Fibroblast of skin of right quadriceps (primary cell): ENCODE measurements around the gene ZSWIM7.
"Not testable (repeated sequence)": the region's sequence is repeated elsewhere in the genome, so short reads cannot be mapped to it uniquely, and the experiment has no call there.

Experiments
- DNase-seq: peaks from one replicate; pipeline ENCODE4 v3.0.0-alpha.2; 2013

The ZSWIM7 gene

DNA sequence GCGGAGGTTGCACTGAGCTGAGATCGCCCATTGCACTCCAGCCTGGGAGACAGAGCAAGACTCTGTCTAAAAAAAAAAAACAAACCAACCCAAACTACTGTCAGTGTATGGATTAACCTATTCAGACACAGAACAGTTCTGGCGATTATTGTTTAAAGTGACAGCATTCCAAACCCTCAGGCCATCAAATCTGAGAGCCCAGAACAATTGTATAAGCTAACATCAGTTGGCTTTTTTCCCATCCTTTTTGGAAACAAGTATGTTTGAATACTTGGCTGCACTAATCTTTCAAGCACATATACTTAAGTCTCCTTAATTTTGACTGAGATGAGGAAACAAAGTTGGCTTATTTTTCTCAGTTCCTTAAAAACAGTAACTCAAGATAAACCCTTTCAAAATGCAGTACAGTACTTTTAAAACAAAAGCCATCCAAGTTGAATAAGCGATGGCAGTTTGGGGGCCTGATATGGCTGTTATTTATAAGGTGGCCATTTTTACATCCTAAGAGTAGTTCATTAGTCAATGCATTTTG is 1.4 kb downstream of the ZSWIM7 start:
- no peak for DNase-seq

DNA sequence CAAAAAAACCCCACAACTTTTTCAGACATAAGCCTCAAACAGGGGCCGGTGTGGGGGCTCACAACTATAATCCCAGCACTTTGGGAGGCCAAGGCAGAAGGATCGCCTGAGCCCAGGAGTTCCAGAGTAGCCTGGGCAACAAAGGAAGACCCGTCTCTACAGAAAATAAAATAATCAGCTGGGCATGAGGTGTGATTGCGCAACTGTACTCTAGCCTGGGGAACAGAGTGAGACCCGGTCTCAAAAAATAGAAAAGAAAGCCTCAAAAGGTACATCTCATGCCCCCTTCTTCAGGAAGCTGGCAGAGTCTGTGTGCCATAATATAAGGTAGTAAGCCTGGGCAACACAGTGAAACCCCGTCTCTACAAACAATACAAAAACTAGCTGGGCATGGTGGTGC is 3.2 kb downstream of the ZSWIM7 start:
- DNase-seq = no peak

DNA sequence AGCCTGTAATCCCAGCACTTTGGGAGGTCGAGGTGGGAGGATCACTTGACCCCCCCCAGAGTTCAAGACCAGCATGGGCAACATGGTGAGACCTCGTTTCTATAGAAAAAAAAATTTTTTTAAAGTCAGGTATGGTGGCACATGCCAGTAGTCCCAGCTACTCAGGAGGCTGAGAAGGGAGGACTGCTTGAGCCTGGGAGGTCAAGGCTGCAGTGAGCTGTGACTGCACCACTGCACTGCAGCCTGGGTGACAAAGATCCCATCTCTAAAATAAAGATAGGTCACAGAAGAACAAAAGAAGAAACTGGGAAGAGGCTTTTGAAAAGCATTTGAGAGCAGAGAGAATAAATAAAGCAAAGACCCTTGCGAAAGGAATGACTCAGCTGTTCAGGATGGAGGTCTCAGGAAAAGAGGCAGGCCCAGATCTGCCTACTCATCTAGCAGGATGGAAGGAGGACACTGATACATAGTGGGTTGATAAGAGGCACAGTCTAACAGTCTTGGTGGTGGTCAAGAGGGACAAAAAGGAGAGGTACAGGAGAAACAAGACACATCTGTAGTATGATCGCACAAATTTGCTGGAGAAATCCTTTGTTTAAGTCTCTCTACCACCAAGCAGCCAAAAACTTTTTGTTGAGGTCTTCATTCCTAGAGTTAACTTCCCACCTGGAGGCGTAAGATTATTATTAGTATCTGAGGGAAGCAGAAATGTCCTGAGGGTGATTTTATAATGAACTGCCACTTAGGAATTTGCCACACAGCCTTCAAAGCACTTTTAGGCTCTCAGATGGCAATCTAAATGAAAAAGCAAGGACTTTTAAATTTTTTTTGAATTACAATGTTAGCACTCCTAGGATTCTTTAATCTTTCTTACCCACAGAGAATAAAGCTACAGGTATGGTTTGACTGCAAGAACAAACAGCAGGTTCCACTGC is 17.6 kb downstream of the ZSWIM7 start:
- DNase-seq = peak; percentile 60

DNA sequence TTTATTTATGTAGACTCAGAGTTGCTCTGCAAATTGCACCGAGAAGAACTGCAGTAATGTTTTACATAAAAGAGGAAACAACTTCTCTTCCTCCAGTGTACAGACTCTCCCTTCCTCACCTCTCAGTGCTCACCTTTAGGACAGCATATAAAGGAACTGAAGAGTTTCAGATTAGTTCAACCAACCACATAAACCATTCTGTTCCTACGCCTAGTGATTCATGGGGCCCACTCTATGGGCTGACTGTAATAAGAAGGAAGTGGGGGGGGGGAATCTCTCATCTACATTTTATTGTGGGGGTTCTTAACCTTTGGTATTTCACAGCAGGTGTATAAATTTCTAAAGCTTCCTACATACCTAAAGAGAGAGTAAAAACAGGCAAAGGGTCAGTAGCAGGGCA is 18.3 kb downstream of the ZSWIM7 start:
- no peak for DNase-seq

DNA sequence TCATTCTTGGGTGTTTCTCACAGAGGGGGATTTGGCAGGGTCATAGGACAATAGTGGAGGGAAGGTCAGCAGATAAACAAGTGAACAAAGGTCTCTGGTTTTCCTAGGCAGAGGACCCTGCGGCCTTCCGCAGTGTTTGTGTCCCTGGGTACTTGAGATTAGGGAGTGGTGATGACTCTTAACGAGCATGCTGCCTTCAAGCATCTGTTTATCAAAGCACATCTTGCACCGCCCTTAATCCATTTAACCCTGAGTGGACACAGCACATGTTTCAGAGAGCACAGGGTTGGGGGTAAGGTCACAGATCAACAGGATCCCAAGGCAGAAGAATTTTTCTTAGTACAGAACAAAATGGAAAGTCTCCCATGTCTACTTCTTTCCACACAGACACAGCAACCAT is 20.5 kb downstream of the ZSWIM7 start:
- not testable (repeated sequence) for DNase-seq

DNA sequence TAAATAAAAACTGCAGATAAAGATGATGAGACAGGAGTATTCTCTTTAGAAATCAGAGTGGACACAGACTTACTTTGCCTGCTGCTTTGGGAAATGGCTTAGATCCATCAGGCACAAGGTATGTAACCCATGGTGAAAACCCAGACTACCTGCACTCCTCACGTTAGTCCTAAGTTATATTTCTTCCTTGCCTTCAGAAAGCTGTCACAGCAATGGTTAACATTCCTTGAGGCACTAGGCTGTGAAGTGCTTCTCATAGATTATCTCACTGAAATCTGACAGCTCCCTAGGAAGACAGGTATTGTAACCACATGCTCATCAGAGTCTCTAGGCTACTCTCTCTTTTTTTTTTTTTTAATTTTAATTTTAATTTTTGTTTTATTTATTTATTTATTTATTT is 20.9 kb downstream of the ZSWIM7 start:
- no peak for DNase-seq

DNA sequence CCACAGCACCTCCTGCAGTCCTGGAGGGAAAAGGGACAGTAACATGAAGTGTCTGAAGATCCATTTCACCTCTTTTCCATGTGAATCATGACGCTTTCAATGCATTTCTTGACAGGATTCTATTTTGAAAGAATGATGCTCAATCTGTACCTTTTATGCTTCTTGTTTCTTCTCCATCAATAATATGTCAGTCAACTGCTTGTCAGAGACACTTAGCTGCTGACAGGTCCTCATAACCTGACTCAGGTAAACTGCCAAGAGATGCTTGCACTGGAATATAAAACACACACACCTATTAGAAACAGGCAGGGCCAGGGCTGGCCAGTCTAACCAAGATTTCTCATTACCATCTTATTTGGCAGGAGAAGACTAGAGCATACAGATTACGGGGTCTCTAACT is 21.6 kb downstream of the ZSWIM7 start:
- DNase-seq = no peak

DNA sequence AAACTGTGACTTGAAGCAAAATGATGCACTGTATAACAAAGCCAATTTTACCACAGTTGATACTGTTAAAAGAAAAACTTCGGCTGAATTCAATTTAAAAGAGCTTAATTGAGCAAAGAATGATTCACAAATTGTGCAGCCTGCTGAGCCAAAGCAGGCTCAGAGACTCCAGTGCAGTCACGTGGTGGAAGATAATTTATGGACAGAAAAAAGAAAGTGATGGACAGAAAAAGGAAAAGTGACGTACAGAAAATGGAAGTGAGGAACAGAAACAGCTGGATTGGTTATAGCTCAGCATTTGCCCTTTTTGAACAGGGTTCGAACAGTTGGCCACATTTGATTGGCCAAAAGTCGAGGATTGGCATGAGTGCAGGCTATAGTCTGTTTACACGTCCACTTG is 25.7 kb downstream of the ZSWIM7 start:
- DNase-seq = no peak

DNA sequence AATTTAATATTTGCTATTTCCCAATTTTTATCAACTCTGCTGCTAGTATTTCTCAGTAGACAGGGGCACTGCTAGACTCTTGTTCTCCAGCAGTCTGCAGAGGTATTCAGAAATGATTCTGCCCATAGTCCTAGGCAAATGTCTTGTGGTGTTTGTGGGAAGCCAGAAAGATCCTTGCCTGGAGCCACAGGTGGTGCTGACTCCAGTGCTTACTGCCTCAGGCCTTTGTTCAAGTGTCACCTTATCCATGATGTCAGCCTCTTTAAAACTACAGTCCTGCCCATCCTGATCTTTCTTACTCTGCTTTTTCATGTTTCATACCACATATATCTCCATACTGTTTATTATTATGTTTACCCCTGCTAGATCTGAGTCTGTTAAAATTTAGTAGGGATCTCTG is 26.5 kb downstream of the ZSWIM7 start:
- DNase-seq = no peak

DNA sequence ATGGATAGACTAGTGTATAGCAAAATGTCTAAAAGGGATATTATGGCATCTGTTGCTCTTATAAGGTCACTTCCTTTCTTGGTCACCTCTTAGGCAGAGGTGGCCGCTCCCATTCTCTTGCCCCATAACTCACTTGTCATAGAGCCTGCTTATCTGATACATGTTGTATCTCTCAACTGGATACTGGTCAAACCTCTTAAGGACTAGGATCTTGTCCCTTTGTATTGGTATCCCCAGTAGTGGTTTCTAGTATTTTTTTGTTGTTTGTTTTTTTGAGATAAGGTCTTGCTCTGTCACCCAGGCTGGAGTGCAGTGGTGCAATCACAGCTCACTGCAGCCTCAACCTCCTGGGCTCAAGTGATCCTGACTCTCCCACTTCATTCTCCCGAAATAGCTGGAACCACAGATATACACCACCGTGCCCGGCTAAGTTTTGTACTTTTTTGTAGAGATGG is 27.0 kb downstream of the ZSWIM7 start:
- no peak for DNase-seq

DNA sequence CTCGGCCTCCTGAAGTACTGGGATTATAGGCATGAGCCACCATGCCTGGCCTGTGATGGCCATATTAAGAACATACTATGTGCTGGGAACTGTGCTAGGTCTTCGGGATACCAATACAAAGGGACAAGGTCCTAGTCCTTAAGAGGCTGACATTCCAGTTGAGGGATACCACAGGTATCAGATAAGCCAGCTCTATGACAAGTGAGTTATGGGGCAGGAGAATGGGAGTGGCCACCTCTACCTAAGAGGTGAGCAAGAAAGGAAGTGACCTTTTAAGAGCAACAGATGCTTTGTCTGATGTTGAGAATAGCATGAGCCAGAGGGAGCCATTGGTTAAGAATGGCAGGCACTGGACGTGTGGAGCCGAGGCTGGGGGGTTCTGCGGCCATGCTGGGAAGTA is 27.6 kb downstream of the ZSWIM7 start:
- DNase-seq = no peak

DNA sequence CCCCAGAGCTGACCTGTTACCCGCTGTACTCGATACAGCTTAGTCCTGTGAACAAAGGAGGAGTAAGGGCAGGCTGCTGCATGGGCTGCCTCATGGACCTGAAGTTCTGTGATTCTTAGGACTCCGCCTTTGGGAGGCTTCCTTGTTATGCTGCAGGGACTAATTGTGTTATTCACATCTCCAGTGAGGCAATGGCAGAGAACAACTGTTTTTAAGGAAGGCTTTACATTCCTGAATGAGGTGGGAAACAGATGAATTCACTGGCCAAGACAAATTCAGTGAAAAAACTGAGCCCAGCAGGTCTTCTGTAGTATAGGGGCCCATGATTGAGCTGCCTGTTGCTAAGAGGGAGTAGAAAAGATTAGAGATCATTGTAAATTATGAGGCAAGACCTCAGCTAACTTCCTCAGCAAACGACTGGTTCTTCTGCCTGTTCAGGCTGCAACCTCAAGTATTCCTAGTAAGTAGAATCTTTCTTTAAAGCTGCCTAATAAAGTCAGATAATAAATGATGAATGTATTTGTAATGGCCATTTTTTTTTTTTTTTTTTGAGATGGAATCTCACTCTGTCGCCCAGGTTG is 28.3 kb downstream of the ZSWIM7 start:
- no peak for DNase-seq

DNA sequence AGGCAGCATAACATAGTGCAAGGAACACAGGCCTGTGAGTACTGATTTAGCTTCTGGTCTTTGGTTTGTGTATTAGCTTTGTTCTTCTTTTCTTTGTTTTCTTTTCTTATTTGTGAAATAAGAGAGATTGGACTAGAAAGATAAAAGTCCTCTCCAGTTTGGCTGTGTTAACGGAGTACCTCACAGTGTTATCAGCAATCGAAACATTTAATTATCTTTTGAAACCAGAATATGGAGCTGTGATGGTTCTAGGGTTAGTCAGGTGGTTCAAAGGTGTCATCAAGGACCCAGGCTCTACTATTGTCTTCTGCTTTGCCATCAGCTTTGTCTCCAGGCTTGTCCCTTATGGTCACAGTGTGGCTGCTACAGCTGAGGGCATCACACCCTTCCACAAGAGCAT is 29.0 kb downstream of the ZSWIM7 start:
- no peak for DNase-seq

DNA sequence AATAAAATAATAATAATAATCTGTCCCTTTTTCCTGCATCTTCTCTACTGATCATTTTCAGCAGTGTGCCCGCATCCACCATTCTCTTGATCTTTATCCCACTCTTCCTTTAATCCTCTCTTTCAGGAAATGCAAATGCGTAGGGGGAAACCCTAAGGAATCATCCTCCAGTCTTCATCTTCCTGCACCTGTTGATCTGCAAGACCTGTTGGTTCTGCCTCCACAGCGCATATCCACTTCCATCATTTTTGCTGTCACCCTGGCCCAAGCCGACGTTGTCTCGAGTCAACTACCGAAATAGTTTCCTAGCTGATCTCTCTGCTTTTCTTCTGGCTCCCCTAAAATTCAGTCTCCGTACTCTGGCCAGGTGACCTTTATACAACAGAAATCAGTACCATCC is 30.0 kb downstream of the ZSWIM7 start:
- no peak for DNase-seq

DNA sequence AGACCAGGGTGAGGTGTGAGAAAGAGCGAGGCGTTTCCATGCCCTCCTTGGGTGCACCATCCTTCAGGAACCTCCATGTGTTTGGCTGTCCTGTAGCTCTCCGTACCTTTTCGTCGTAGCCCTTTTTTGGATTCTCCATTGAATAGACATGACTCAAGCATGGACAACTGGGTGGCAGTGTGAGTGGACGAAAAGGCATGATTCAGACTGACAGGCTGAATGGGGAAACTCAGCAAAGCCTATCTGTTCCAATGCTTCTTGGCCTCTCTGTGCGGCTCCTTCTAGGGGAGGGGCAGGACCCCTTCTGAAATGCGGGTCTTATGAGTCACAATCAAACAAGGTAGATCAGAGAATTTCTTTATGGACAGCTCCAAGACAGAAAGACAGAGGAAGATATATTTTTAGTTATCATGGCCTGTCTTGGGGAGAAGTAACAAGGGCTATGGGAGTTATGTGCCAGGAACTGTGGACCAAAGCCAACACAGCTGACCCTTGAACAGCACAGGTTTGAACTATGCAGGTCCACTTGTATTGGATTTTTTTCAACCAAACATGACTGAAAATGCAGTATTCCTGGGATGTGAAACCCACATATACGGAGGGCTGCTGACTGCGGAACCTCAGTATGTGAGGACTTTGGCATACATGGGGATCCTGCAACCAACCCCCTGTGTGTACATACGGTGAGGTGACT is 31.7 kb downstream of the ZSWIM7 start:
- DNase-seq = no peak

DNA sequence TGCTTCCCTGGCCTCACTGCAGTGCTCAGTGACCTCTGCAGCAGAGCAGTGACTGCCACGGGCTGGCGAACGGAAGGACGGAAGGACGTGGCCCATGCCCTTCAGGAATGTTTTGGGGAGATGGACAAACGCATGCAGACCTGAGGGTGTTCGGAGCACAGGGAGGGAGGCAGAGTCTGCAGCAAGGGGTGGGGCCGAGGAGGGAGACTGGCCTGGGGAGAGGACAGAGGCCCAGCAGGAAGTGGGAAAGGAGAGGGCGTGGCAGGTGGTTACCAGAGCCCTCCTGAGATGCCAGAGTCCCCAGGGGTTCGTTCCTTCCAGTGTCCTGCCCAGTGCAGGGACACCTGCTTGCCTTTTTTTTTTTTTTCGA is 32.6 kb downstream of the ZSWIM7 start:
- no peak for DNase-seq

DNA sequence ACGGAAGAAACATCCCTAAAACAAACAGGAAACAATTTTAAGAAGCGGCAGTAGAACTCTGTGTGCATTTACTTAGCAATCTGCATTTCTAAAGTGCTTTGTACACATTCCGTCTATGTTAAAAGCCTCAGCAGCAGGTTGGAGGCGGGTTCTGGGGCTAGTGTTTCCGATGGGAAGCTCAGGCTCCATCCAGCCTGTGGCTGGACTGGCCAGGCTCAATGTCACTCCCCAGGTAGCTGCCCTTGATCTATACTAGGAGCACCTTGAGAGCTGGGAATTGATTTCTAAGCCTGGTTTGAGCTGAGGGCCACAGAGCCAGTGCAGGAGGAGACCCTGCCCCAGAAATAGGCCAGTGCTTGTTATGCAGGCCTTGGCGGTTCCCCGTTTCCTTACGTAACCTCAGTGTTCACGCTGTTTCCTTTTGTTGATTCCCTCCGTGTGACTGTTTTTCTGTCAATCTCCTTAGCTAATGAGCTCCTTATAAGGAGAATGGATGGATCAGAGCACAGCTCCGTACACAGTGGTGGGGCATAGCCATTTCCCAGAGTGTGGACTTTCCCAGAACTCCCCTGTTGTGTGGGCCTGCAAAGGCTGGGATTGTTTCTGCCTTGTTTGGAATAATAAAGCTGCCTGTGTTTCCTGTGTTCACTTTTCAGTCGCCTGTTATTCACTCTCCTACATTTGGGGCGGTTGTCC is 33.2 kb downstream of the ZSWIM7 start:
- DNase-seq = no peak

DNA sequence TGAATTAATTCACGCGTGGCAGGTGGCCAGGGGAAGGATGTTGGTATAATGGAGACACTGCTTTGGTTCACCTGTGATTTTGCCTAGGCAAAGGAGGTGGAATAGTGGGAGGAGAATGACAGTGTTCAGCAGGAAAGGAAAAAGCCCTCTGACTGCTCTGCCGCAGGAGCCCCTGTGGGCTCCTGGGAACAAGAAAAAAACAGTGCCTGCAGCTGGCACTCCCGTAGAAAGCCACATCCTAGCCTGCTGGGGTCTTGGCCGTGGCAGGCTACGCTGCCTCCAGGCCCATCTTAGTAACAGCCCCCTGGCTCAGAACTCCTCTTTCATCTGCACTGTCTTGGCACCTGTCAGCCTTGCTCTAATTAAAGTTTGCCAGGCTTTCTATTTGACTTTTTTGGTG is 34.0 kb downstream of the ZSWIM7 start:
- DNase-seq = no peak

DNA sequence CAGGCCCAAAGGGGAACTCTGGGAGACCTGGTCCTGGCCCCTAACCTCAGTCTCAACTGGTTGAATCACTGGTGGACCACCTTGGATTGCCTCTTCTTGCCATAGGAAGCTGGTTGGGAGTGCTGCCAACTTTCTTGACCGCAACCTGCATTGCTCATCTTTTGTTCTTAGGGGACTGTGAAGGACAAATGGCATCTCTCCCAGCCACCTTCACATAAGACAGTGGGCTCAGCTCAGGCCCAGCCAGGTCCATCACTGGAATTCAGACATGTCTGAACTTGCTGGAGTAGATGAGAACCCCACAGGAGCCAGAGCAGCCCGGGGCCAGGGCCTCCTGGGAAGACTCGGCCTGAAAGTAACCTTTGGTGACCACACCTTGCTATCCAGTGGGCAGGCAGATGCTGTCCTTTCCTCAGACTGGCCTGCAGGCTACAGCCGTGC is 35.8 kb downstream of the ZSWIM7 start:
- no peak for DNase-seq

DNA sequence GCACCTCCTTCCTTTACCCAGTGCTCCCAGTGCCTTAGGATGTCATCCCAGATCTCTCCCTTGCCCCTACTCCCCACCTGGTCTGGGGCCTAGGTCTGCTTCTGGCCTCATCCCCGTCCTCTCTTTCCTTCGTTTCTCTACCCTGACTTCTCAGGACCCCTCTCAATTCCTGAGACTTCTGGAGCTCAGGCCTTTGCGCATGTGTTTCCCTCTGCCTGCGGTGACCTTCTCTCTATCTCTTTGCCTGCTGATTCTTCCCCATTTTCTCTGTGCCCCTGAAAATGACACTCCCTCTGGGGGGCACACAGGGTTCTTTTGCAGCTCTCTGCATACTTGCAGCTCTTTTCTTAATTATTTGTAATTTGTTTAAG is 41.0 kb downstream of the ZSWIM7 start:
- no peak for DNase-seq

DNA sequence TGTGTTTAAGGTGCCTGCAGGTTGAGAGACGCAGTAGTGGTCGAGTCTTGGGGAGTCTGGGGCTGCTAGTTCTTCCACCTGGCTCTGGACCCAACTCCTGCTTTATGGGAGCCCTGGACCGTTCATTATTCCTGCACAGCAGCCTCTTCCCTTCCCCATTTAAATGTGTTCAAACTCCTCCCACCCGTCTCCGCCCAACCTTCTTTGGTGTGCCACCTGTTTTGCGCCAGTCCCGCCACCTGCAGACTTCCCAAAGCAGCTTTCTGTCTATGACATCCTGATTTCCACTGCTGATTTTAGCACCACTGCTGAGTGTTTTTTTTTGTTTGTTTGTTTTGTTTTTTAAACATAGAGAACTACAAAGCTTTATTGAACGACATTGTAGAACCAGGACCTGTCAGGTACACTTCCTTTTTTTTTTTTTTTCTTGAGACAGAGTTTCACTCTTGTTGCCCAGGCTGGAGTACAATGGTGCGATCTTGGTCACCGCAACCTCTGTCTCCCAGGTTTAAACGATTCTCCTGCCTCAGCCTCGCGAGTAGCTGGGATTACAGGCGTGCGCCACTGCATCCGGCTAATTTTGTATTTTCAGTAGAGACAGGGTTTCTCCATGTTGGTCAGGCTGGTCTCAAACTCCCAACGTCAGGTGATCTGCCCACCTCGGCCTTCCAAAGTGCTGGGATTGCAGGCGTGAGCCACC is 41.7 kb downstream of the ZSWIM7 start:
- no peak for DNase-seq

DNA sequence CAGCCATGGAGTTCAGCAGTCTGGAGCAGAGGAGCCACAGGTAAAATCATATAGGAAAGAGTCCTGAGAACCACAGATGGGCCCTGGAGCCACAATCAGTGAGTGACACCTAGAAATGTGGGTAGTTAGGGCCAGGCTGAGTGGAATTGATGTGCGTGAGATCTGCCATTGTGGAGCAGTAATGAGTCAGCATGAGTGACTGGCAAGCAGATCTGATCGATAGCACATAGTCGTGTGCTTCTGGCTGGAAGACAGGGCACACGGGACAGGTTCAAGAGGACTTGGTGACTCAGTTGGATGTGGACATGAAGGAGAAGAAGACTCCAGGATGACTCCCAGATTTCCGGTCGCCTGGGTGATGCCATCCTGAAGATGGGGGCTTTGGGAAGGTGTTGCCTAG is 42.3 kb downstream of the ZSWIM7 start:
- DNase-seq = no peak
